GM21576 (cell line): Measurements from ENCODE around the gene EIF3A.
"Not testable (repeated sequence)": the region's sequence is repeated elsewhere in the genome, so short reads cannot be mapped to it uniquely, and the experiment has no call there.

Source experiments
- ATAC-seq: cut with Tn5 transposase; IDR thresholded peaks from one replicate; pipeline ENCODE4 v1.9.1; 2021; ENCODE audit warnings: mild to moderate bottlenecking, moderate library complexity; ENCODE audit not compliant: unreplicated experiment

EIF3A gene, protein sequence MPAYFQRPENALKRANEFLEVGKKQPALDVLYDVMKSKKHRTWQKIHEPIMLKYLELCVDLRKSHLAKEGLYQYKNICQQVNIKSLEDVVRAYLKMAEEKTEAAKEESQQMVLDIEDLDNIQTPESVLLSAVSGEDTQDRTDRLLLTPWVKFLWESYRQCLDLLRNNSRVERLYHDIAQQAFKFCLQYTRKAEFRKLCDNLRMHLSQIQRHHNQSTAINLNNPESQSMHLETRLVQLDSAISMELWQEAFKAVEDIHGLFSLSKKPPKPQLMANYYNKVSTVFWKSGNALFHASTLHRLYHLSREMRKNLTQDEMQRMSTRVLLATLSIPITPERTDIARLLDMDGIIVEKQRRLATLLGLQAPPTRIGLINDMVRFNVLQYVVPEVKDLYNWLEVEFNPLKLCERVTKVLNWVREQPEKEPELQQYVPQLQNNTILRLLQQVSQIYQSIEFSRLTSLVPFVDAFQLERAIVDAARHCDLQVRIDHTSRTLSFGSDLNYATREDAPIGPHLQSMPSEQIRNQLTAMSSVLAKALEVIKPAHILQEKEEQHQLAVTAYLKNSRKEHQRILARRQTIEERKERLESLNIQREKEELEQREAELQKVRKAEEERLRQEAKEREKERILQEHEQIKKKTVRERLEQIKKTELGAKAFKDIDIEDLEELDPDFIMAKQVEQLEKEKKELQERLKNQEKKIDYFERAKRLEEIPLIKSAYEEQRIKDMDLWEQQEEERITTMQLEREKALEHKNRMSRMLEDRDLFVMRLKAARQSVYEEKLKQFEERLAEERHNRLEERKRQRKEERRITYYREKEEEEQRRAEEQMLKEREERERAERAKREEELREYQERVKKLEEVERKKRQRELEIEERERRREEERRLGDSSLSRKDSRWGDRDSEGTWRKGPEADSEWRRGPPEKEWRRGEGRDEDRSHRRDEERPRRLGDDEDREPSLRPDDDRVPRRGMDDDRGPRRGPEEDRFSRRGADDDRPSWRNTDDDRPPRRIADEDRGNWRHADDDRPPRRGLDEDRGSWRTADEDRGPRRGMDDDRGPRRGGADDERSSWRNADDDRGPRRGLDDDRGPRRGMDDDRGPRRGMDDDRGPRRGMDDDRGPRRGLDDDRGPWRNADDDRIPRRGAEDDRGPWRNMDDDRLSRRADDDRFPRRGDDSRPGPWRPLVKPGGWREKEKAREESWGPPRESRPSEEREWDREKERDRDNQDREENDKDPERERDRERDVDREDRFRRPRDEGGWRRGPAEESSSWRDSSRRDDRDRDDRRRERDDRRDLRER (N-terminal part only)

DNA sequence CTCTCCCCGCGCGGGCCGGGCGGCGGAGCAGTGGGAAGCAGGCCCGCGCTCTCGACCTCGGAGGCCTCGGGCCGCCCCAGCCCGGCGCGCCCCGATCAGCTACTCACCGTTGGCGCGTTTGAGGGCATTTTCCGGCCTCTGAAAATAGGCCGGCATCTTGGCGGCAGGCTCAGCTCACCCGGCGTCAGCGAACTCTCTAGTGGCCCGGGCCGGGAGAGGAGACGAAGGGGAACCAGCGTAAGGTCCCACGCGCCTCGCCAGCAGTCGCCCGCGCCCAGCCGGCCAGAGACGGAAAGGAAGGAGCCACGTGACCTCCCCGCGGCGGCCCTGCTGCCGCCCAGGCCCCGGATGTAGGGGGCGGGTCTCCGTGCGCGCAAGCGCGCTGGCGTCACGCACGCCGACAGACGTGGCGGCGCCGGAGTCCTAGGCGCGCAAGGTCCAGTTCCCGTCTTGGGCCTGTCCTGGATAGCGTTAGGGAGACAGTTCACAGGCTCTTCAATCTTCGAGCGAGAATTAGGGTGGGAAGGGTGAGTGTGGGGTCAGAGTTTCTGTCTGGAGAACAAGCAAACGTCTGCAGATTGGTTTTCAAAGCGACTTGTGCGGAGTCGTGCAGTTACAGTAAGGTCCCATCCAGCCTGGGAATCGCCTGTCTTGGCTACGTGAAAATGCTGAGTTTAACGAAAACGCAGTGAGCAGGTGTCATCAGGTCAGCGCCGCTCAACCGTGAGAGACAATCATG, at the start of gene EIF3A:
EIF3A (minus strand) TSS at position 297 of the 739 bp plus-strand sequence; CDS start at position 156, 141 bp downstream.
- peak; percentile 81 for ATAC-seq

DNA sequence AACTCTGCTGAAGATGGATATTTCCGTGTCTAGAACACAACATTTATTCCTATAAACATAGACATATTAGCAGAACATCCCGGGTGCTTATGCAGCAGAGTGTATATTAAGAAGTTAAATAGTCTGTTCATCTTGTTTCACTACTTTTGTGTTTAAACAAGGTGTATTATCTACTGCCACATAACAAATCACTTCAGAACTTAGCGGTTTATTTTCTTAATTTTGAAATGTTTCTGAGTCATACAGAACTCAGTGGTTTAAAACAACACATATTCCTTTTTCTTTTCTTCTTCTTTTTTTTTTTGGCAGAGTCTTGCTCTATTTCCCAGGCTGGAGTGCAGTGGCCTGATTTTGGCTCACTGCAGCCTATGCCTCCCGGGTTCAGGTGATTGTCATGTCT, 49.1 kb upstream of the EIF3A start:
- no peak for ATAC-seq

DNA sequence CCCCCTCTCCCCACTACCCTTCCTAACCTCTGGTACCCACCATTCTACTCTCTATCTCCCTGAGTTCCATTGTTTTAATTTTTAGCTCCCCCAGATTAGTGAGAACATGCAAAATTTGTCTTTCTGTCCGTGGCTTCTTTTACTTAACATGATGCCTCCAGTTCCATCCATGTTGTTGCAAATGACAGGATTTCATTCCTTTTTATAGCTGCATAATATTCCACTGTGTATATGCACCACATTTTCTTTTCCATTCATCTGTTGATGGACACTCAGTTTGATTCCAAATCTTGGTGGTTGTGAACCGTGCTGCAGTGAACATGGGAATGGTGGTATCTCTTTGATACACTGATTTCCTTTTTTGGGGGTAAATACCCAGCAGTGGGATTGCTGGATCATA, 45.3 kb upstream of the EIF3A start:
- ATAC-seq = no peak

DNA sequence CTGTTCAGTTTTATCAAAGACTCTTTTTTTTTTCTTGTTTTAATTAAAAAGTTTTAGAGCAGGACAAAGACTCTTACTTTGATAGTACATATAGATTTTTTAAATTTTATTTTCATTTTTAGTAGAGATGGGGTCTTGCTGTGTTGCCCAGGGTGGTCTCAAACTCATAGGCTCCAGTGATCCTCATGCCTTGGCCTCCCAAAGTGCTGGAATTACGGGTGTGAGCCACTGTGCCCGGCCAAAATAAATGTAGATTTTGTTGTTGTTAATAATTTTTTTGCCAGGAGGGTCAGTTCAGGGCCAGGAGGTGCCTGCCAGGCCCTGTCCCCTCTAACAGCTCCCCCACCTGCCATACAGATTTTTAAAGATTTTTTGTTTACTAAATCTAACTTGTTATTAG, 40.3 kb upstream of the EIF3A start:
- no peak for ATAC-seq

DNA sequence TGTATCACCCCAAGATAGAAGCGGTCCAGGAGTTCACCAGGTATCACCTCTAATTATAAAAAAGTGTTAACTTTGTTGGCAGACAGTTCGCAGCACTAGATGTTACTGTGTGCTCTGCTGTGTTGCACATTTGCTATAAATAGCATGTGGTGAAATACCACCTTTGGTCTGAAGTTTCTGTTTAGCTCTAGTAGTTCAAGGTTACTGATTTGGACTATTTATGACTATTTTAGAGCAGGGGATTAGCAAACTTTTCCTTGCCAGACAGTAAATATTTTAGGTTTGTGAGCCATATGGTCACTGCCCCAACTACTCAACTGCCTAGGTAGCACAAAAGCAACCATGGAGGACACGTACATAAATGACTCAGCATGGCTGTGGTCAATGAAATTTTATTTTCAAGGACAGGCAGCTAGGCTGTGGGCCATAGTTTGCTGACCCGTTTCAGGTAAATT, 39.8 kb upstream of the EIF3A start:
- ATAC-seq = peak; percentile 88

DNA sequence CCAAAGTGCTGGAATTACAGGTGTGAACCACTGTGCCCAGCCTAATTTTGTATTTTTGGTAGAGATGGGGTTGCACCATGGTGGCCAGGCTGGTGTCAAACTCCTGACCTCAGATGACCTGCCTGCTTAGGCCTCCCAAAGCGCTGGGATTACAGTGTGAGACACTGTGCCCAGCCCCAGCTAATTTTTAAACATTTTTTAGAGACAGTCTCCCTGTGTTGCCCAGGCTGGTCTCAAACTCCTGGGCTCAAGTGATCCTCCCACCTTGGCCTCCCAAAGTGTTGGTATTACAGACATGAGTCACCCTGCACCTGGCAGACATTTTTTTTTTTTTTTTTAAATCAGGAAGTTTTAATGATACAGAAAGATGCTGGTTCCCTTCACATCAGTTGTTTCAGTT, 38.8 kb upstream of the EIF3A start:
- ATAC-seq = no peak

DNA sequence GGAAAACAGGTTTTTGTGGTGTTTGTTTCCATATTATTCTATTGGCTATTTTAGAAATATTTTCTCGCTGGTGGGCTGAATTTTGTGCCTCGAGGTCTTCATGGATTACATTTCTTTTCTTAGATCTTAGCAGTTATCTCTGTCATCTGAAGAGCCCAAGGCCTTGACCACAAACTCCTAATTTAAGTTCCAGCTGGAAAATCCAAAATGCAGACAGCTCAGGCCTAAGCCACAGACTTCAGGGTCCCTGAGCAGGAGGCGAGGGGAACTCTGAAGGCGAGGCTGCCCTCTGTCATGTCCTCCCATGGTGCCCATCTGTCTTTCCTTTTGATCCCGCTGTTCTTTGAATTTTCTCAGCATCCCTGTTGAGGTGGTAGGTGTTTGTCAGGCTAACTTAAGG, 37.6 kb upstream of the EIF3A start:
- ATAC-seq = no peak

DNA sequence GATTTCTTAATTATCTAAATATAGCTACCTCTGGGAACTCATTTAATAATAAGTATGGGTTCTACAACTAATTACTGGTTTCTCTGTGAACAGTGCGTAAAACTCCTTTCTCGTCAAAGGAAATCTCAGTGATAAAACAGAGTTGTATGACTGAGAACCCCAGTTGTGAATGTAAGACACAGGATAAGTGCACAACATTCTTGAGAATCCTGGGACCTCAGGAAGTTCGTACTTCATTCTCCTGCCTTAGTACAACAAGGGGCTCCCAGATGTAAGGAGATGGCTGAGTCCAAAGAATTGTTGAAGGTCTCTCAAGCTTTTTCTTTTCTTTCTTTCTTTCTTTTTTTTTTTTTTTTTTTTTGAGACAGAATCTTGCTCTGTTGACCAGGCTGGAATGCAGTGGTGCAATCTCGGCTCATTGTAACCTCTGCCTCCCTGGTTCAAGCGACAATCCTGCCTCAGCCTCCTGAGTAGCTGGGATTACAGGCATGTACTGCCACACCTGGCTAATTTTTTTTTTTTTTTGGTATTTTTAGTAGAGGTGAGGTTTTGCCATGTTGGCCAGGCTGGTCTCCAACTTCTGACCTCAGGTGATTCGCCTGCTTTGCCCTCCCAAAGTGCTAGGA, 35.8 kb upstream of the EIF3A start:
- ATAC-seq = no peak

DNA sequence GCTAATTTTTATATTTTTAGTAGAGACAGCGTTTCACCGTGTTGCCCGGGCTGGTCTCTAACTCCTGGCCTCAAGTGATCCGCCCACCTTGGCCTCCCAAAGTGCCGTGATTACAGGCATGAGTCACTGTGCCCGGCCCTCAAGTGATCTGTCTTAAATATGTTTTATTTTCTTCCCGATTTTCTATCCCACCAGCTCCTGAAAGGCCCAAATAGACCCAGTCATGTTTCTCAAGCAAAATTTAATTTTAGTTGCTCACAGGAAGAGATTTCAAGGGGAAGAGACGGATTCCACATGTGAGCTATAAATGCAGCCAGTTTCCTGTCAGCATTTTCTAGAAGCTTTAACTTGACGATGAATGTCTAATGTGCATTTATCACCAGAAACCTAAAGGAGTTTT, 35.3 kb upstream of the EIF3A start:
- no peak for ATAC-seq

DNA sequence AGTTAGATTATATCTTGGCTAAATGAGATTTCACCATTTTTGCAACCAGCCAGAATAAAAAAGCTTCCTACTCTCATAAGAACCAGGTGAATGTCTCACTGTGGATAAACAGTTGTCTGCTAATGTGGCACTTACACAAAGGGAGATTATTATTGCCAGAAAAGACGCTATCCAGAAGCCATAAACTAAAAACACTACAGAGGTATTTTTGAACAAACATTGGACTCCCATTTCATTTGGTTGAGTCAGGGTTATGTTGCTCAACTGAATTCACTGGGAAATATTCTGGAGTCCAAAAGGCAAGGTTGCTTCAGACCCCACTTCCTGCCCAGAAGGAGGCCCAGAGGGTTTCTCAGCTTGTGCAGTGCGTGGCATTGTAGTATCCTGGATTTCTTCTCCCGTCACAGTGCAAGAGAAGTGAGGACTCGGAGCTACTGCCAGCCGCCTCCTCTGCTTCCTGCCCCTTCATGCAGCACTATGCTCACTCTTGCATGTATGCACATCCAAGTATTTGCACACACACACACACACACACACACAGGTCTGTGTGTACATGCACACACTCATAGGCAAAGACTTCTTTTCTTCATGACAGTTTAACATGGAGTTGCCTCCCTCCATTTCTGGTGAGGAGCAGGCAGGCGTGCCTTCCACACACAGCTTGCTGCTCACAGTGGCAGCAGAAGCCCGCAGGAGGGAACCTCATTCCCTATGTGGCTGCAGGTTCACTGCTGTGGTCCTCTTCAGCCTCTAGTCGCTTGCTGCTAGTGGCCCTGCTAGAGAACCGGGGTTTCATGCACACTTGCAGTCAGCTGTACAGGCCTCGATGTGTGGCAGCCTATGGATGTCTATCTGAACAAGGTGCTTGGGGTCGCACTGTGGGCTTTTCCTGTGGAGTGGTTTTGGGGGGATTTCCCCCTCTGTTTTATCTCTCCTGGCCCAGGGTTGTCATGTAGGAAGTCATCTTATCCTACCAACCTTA, 33.4 kb upstream of the EIF3A start:
- ATAC-seq = no peak

DNA sequence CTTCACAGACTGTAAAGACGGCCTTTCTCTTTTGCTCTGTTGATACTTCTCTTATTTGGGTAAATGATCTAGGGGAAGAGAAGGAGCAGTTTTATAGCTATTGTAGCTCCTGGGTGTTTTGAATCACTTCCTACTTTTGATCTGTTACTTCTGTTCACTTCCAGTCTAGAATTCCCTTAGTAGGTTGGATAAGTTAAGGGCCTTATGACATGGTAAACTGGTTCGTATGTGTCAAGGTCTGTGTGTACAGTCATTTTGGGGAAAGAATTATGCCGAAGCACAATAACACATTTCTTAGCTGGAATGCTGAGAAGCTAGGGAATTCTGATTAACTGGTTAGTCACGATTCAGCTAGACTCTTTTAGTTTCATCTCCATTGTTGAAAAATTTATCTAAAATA, 31.4 kb upstream of the EIF3A start:
- ATAC-seq = no peak

DNA sequence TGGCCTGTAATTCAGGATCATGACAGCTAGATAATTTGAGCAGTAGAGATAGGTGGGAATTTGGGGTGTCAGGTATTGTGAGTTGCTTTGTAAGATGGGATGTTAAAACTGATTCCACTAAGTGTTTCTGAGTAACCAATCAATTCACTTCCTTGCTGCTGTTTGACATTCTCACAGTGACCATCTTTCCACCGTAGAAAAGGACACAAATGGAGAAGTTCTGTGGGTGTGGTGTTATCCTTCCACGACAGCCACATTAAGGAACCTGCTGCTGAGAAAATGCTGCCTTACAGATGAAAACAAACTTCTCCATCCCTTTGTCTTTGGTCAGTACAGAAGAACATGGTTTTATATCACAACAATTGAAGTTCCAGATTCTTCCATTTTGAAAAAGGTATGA, 27.2 kb upstream of the EIF3A start:
- not testable (repeated sequence) for ATAC-seq

DNA sequence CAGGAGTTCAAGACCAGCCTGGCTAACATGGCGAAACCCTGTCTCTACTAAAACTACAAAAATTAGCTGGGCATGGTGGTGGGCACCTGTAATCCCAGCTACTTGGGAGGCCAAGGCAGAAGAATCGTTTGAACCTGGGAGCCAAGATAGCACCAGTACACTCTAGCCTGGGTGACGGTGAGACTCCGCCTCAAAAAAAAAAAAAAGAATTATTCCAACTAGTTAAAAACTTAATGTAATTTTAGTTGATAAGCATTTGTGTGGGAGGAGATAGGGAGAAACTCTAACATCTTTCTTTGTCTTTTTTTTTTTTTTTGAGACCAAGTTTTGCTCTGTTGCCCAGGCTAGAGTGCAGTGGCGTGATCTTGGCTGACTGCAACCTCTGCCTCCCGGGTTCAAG, 26.5 kb upstream of the EIF3A start:
- not testable (repeated sequence) for ATAC-seq

DNA sequence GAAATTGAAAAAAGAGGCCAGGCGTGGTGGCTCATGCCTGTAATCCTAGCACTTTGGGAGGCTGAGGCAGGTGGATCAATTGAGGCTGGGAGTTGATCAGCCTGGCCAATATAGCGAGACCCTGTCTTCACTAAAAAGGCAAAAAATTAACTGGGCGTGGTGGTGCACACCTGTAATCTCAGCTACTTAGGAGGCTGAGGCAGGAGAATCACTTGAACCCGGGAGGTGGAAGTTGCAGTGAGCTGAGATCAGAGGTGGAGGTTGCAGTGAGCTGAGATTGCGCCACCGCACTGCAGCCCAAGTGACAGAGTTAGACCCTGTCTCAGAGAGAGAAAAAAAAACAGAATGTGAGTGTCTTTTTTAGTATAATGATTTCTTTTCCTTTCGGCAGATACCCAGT, 25.3 kb upstream of the EIF3A start:
- ATAC-seq = not testable (repeated sequence)

DNA sequence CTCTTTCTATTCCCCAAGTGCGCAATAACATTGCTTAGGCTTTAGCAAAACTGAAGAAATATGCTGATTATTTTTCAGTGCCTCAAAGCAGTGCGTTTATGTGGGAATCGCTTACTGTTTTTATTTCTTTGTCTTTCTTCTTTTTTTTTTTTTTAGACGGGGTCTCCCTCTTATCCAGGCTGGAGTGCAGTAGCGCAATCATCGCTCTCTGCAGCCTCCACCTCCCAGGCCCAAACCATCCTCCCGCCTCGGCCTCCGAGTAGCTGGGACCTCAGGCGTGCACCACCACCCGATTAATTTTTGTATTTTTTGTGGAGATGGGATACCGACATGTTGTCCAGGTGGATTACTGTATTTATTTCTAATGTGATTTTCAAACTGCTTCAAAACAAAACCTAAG, 24.5 kb upstream of the EIF3A start:
- ATAC-seq = no peak

DNA sequence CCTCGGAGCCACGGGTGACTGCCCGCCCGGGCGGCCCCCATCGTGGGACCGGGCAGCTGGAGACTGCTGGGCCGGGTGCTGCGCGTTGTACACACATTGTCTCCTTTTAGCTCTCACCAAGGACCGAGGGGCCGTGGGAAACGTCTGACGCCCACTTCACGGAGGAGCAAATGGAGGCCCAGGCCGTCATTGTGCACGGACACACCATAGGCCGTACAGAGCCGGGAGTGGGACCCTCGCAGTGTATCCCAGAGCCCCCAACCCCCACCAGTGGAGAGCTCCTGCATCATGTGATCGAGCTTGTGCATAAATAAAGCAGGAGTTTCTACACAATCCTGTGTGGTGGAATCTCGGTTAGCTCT, 24.0 kb upstream of the EIF3A start:
- no peak for ATAC-seq

DNA sequence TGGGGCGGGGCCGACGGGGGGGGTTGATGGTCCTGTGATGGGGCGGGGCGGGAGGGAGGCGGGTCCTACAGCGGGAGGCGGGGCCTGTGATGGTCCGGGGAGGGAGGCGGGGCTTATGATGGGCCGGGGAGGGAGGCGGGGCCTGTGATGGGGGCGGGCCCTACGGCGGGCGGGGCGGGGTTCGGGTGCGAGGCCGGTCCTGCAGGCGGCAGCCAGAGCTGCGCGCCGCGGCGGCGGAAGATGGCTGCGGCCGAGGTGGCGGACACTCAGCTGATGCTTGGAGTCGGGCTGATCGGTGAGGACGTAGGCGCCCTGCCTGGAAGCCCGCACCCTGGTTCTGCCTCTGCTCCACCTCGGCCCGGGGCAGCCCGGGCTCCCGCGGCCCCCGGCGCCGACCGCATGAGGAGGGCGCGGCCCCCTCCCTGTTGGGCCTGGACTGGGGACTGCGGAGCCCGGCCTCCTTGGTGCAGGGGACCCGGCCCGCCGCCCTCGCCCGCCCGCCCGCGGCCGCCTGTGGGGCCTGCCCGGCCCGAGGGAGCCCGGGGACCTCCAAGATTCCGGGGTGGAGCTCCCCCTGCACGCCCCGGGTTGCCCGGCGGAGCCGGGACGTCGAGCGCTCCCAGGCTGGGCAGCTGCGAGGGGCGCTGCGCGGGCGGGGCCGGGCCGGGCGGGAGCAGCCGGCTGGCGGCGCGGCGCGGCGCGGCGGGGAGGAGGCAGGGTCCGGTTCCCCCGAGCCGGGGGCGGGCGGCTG, 23.5 kb upstream of the EIF3A start, which contains the start of gene DENND10:
DENND10 (plus strand) TSS at position 211 of the 751 bp plus-strand sequence; CDS start at position 241, 30 bp downstream.
- peak; percentile 82 for ATAC-seq
